GM18951 (cell line): ENCODE measurements around the gene PIKFYVE.
"Not testable (repeated sequence)": the region's sequence is repeated elsewhere in the genome, so short reads cannot be mapped to it uniquely, and the experiment has no call there.

Experiments used
- POLR2A ChIP-seq: IDR thresholded peaks from 4 replicates; pipeline ENCODE4 v1.6.1; 2011; ENCODE audit warnings: mild to moderate bottlenecking; ENCODE audit not compliant: insufficient read length, insufficient read depth; ENCODE audit errors: extremely low read depth
- in situ Hi-C: fragments of 300-500 bp; cut with MboI; formaldehyde crosslinking; loops from one replicate; pipeline ENCODE4 v1.12.0; 2022; ENCODE audit warnings: low sequenced_read_pairs, mixed read lengths, inconsistent platforms; ENCODE audit not compliant: unreplicated experiment

The PIKFYVE gene

DNA sequence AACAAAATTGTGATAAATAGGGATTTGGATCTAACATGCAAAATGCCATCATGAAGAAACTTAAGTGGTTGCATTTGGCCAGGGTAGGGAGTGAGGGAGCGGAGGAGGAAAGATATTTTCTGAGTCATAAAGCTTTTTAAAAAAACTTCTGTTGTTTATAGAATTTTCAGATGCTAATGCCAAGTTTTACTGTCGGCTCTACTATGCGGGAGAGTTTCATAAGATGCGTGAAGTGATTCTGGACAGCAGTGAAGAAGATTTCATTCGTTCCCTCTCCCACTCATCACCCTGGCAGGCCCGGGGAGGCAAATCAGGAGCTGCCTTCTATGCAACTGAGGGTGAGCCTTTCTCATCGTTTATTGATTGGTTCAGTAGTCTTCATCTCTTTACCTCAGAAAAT, 84.6 kb downstream of the PIKFYVE start:
- in situ Hi-C loops, result no loop called here
- TF ChIP-seq POLR2A, result no peak

GRCh38 chr2:208352644-208353567, 86.9 kb downstream of the PIKFYVE start:
- TF ChIP-seq POLR2A, result no peak
- in situ Hi-C loops, result no loop called here

DNA sequence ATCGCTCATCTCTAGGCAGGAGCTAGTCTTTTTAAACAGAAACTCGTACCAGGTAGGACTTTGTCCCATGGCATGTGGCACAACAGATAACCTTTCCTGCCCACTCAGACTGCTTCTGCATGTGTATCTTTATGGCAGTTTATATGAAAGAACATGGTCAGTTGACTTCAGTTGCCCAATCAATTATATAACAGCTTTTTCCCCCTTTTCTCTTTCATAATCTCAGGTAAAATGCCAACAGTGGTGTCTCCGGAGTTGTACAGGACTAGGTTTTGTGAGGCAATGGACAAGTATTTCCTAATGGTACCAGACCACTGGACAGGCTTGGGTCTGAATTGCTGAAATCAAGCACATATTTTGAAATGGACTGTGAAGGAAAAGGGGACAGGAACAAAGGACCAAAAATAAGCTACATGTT, 88.9 kb downstream of the PIKFYVE start:
- in situ Hi-C loops, result no loop called here

DNA sequence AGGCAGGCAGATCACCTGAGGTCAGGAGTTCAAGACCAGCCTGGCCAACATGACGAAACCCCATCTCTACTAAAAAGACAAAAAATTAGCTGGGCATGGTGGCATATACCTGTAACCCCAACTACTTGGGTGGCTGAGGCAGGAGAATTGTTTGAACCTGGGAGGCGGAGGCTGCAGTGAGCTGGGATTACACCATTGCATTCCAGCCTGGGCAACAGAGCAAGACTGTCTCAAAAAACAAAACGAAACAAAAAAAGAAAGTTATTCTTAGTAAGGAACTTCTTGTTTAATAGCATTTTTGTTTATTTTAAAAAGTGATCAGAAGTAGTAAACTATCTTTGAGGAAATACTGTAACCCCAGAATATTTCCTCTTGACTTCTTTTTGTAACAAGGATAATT, 90.4 kb downstream of the PIKFYVE start:
- in situ Hi-C loops, result not testable (repeated sequence)

More for the DNA sequence above, 88.9 kb downstream of the PIKFYVE start:
- no peak for TF ChIP-seq POLR2A

- in situ Hi-C loops, result no loop called here
- TF ChIP-seq POLR2A, result no peak
Observed at GRCh38 chr2:208356846-208357574, 91.0 kb downstream of the PIKFYVE start.

- in situ Hi-C loops, result no loop called here
- no peak for TF ChIP-seq POLR2A
Observed at GRCh38 chr2:208358758-208359631, 92.9 kb downstream of the PIKFYVE start.

DNA sequence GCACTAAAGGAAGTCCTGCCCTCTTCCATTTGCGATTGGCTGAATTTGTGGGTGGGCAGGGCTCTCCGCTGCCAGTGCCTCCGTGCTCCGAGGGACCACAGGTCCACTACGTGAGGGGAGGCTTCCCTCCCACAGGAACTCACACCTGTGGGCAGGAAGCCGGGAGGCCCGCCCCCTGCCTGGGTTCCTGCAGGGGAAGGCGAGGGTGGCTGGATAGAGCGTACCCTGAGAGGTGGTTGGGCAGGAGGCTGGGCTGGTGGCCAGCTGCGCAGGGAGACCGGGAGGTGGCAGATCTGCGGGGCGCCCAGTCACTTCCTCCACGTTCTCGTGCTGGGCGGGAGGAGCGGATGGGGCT, 93.6 kb downstream of the PIKFYVE start:
- in situ Hi-C loops, result no loop called here
- TF ChIP-seq POLR2A, result no peak

GRCh38 chr2:208360259-208361076, 94.4 kb downstream of the PIKFYVE start:
- no peak for TF ChIP-seq POLR2A
- in situ Hi-C loops, result no loop called here

- TF ChIP-seq POLR2A, result no peak
- in situ Hi-C loops, result no loop called here
Observed at GRCh38 chr2:208361077-208361441, 95.0 kb downstream of the PIKFYVE start.

DNA sequence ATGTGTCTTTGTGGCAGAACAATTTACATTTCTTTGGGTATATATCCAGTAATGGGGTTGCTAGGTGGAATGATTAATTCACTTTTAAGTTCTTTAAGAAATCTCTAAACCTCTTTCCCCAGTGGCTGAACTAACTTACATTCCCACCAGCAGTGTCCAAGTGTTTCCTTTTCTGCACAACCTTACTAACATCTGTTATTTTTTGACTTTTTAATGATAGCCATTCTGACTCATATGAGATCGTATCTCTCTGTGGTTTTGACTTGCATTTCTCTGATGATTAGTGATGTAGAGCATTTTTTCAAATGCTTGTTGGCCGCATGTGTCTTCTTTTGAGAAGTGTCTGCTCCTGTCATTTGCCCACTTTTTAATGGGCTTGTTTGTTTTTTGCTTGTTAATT, 97.4 kb downstream of the PIKFYVE start:
- no peak for TF ChIP-seq POLR2A
- in situ Hi-C loops, result no loop called here

GRCh38 chr2:208366215-208367127, 100.4 kb downstream of the PIKFYVE start:
- in situ Hi-C loops, result no loop called here
- no peak for TF ChIP-seq POLR2A
